ENCODE data around the gene WDFY4. TPM values are rescaled to one million over a fixed set of nuclear protein-coding genes. Genes with fewer than 3 reads are reported as not detected.

The WDFY4 gene
- total and polyA plus RNA-seq, 9 of the 15 experiments (the other 6 are each of a cell fraction or from before 2014, with no cell fraction given), result 0.01 to 0.02 (median 0.01) TPM; not detected in 6

DNA sequence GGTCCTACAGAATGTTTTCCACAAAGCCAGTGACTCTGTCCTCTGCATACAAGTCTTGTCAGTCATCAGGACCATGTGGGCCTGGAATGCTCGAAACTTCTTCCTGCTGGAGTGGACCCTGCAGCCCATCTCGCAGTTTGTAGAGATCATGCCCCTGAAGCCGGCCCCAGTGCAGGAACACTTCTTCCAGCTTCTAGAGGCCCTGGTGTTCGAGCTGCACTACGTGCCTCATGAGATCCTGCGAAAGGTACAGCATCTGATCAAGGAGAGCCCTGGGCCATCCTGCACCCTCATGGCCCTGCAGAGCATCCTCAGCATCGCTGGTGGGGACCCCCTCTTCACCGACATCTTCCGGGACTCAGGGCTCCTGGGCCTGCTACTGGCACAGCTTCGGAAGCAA is 46.5 kb downstream of the WDFY4 start:
- H3K9me1 ChIP-seq (ENCODE audit: control insufficient read depth, insufficient read depth, low read length), result no peaks in the 10 kb centered on the region
- H3K4me1 ChIP-seq (replicated peaks in 1 of 2; ENCODE audit: control insufficient read depth in 2 of 2, insufficient read depth in 2 of 2, low read length in 2 of 2), result no peaks in the 10 kb centered on the region
- no peaks in the 10 kb centered on the region for H3K79me2 ChIP-seq (ENCODE audit: control insufficient read depth, insufficient read depth, low read length)
- H3K4me3 ChIP-seq, result no peak overlapping the region
- intact Hi-C loops (cut with micrococcal nuclease) (no loop called here), in situ Hi-C loops (cut with MboI) (no loop called here)
- 0% methylated on average over 10 of the region's 10 CpGs for WGBS (ENCODE audit: insufficient coverage, low coverage, missing lambda C conversion rate)
- H3K9me3 ChIP-seq (replicated peaks; ENCODE audit: control insufficient read depth, insufficient read depth, low read depth, low read length), result no peaks in the 10 kb centered on the region
- TF ChIP-seq TEAD1 (CRISPR knock-in tag; IDR thresholded peaks at IDR 0.05) (no peak), CHD4 (IDR thresholded peaks at IDR 0.05; ENCODE audit: insufficient read depth, insufficient replicate concordance, low read depth, low read length, poor library complexity, severe bottlenecking) (no peak), PURB (CRISPR knock-in tag; IDR thresholded peaks at IDR 0.05; ENCODE audit: low read depth) (no peak), SPI1 (IDR thresholded peaks at IDR 0.05; ENCODE audit: borderline replicate concordance, low read depth, low read length) (no peak), DEAF1 (CRISPR knock-in tag; IDR thresholded peaks at IDR 0.05) (no peak), SETDB1 (IDR thresholded peaks at IDR 0.05; ENCODE audit: low read length) (no peak), SIX5 (IDR thresholded peaks at IDR 0.05; ENCODE audit: borderline replicate concordance in 1 of 2, insufficient read depth in 1 of 2, low read depth in 1 of 2, low read length in 2 of 2) (no peak), HIVEP1 (CRISPR knock-in tag; IDR thresholded peaks at IDR 0.05) (no peak), ZNF408 (CRISPR knock-in tag; IDR thresholded peaks at IDR 0.05; ENCODE audit: low read depth) (no peak), ZFP1 (CRISPR knock-in tag; IDR thresholded peaks at IDR 0.05) (no peak), ZNF445 (CRISPR knock-in tag; IDR thresholded peaks at IDR 0.05; ENCODE audit: low read depth) (no peak), PYGO2 (tag; IDR thresholded peaks at IDR 0.05) (no peak), BCL6 (CRISPR knock-in tag; IDR thresholded peaks at IDR 0.05) (no peak), RFX1 (IDR thresholded peaks at IDR 0.05) (no peak), FOXJ2 (tag; IDR thresholded peaks at IDR 0.05) (no peak)
- TF ChIP-seq, protein P1, sequence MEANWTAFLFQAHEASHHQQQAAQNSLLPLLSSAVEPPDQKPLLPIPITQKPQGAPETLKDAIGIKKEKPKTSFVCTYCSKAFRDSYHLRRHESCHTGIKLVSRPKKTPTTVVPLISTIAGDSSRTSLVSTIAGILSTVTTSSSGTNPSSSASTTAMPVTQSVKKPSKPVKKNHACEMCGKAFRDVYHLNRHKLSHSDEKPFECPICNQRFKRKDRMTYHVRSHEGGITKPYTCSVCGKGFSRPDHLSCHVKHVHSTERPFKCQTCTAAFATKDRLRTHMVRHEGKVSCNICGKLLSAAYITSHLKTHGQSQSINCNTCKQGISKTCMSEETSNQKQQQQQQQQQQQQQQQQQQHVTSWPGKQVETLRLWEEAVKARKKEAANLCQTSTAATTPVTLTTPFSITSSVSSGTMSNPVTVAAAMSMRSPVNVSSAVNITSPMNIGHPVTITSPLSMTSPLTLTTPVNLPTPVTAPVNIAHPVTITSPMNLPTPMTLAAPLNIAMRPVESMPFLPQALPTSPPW (CRISPR knock-in tag; IDR thresholded peaks at IDR 0.05), result no peak
- H2AFZ ChIP-seq (ENCODE audit: low read depth, low read length), result no peak overlapping the region
- BruUV-seq (replicated peaks), result no TSS peak
- CTCF ChIA-PET (ENCODE audit: low intra/inter-chr PET ratio), result no interaction called here
- H3K9ac ChIP-seq (ENCODE audit: insufficient read depth in 1 of 2, low read depth in 2 of 2, low read length in 2 of 2), result no peak overlapping the region
- no peak overlapping the region for H3K27ac ChIP-seq (ENCODE audit: extremely low read depth, low read depth, low read length)
- ATAC-seq, result no peak
- no peak overlapping the region for H3K4me2 ChIP-seq (ENCODE audit: insufficient read depth, low read length)
- H4K20me1 ChIP-seq (replicated peaks; ENCODE audit: control insufficient read depth, insufficient read depth, low read length), result no peaks in the 10 kb centered on the region; the same call in 1 of the 2 replicates
- no peak for FAIRE-seq
- POLR2A ChIA-PET, result no interaction called here
- H3K36me3 ChIP-seq (ENCODE audit: control insufficient read depth, insufficient read depth, low read length), result no peaks in the 10 kb centered on the region
- H3K27me3 ChIP-seq (ENCODE audit: control insufficient read depth in 2 of 2, insufficient read depth in 2 of 2, low read length in 2 of 2), result peaks cover 0 to 14% of the 10 kb centered on the region in 2 experiments; a peak in 3 of 5 replicates
- no peak for DNase-seq (ENCODE audit: extremely low read depth in 1 of 4, low spot score in 3 of 4)
